GM19035 (cell line): Measurements from ENCODE around the gene MIP.
"Not testable (repeated sequence)": the region's sequence is repeated elsewhere in the genome, so short reads cannot be mapped to it uniquely, and the experiment has no call there.

Source experiments
- ATAC-seq: cut with Tn5 transposase; IDR thresholded peaks from one replicate; pipeline ENCODE4 v1.9.1; 2021; ENCODE audit not compliant: unreplicated experiment

MIP gene

DNA sequence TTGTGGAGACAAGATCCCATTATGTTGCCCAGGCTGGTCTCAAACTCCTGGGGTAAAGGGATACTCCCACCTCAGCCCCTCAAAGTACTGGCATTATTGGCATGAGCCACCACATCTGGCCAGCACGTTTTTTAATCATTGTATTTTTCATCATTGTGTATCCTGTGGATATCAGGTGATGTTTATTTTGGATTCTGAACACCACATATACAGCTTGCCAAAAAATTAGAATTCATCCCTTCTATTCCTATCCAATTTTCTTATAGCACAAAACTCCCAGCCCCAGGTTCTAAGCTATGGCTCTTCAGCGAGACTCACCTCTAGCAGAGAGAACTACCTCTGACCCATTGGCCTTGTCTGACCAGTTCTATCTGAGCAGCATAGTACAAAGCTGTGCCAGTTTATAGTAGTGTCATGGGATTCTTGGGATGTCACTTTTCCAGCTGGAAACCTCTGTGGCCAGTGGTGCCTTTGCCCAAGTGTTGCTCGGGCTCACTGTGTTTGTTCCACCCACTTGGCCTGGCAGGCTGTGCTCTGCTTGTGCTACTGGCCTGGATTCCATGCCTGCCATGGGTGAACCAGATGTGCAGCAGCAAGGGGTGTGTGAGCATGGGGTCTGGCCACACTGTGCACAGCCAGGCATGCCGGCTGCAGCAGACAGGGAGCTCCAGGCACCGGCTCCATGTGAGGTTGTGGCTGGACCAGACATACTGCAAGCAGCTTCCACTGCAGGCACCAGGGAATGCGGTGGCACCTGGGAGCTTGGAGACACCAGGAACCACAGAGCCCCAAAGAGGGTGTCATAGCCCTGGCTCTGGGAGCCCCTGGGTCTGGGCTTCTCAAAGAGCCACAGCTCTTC is 42.4 kb downstream of the MIP start:
- ATAC-seq, result no peak

GRCh38 chr12:56410768-56411167 is 43.7 kb downstream of the MIP start:
- no peak for ATAC-seq

DNA sequence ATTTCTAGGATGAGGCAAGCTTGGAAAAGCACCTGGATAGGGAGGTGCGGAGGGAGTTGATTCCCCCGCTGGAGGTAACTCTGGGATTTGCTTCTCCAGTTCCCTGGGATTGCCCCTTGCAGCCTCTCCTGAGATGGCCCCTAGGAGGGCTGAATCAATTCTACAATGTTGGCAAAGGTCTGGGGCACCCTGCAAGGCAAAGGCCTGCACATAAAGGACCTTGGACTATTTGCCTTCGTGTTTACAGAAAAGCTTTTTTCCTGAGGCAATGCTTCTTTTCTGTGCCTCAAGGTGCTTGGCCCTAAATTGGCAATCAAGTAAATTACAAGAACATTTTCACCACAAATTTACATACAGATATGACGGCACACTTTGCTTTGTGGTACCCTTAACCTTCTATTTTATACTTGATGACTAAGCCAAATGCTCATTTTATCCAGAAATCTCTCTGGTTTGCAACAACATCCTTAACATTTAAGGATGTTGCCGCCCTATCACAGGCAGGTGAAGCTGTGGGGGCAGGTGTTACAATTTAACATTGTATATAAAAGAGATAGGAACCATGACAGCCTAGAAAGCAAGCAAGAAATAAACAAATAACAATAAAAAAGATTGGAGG is 45.5 kb downstream of the MIP start:
- ATAC-seq, result no peak

GRCh38 chr12:56404227-56404626 is 50.2 kb downstream of the MIP start:
- not testable (repeated sequence) for ATAC-seq

- ATAC-seq, result not testable (repeated sequence)
These were observed 52.8 kb downstream of the MIP start for GRCh38 chr12:56401612-56402011.

DNA sequence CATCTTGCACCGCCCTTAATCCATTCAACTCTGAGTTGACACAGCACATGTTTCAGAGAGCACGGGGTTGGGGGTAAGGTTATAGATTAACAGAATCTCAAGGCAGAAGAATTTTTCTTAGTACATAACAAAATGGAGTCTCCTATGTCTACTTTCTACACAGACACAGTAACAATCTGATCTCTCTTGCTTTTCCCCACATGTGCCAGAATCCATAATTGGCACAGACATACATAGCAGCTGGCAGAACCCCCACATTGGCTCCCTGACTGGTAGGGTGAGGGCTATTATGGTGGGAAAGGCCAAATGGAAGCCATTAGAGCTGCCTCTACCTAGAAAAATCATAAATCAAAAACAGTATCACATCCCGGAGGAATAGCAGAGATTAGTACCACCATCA is 53.3 kb downstream of the MIP start:
- ATAC-seq, result not testable (repeated sequence)
